DND-41 (cell line): ENCODE measurements around the gene ABHD16A.

Experiments
- ATAC-seq: fragments of 200-7000 bp; cut with Tn5 transposase; 3 replicates; pipeline ENCODE4 v1.9.1; 2021; ENCODE audit warnings: low read depth; ENCODE audit not compliant: insufficient read depth
- DNase-seq: peaks from one replicate; pipeline ENCODE4 v3.0.0-alpha.2; 2020
- H2AFZ ChIP-seq: 2 replicates; pipeline ENCODE4 v1.6.0; 2012; ENCODE audit warnings: low read depth, low read length
- H3K27ac ChIP-seq: 2 replicates; pipeline ENCODE4 v1.5.1; 2012; ENCODE audit warnings: low read length, inconsistent platforms
- H3K27me3 ChIP-seq: fragments of 200-600 bp; sonication (generic); 2 replicates; pipeline ENCODE4 v1.6.0; 2012; ENCODE audit warnings: low read length, mild to moderate bottlenecking, inconsistent platforms; ENCODE audit not compliant: insufficient read depth, poor library complexity
- H3K36me3 ChIP-seq: 2 replicates; pipeline ENCODE4 v1.5.1; 2012; ENCODE audit warnings: low read length, inconsistent platforms; ENCODE audit not compliant: insufficient read depth
- H3K4me1 ChIP-seq: 2 replicates; pipeline ENCODE4 v1.5.1; 2012; ENCODE audit warnings: mild to moderate bottlenecking, low read length; ENCODE audit not compliant: insufficient read depth
- H3K4me2 ChIP-seq: 2 replicates; pipeline ENCODE4 v1.6.0; 2012; ENCODE audit warnings: mild to moderate bottlenecking, moderate library complexity, low read length, inconsistent platforms; ENCODE audit not compliant: insufficient read depth
- H3K4me3 ChIP-seq, 2 experiments: fragments of 200-600 bp in 1 of 2; shearing (Covaris generic) in 1 of 2; 2 replicates each; pipeline ENCODE4 v1.5.1; 2012 to 2016; ENCODE audit warnings: inconsistent platforms in 2 of 2, low read length in 2 of 2, mild to moderate bottlenecking in 2 of 2, low read depth in 1 of 2, moderate library complexity in 1 of 2
- H3K79me2 ChIP-seq: 2 replicates; pipeline ENCODE4 v1.6.0; 2012; ENCODE audit warnings: low read length, inconsistent platforms; ENCODE audit not compliant: insufficient read depth
- H3K9ac ChIP-seq: 2 replicates; pipeline ENCODE4 v1.6.0; 2012; ENCODE audit warnings: low read depth, mild to moderate bottlenecking, inconsistent platforms, low read length, moderate library complexity
- H3K9me3 ChIP-seq: 2 replicates; pipeline ENCODE4 v1.5.1; 2012; ENCODE audit warnings: low read length, moderate library complexity, mild to moderate bottlenecking, inconsistent platforms; ENCODE audit not compliant: insufficient read depth, severe bottlenecking
- H4K20me1 ChIP-seq: 2 replicates; pipeline ENCODE4 v1.6.0; 2012; ENCODE audit warnings: low read length; ENCODE audit not compliant: insufficient read depth
- CTCF ChIP-seq: IDR thresholded peaks from 2 replicates; pipeline ENCODE4 v1.5.1; 2012; ENCODE audit warnings: borderline replicate concordance, low read length, moderate library complexity, mild to moderate bottlenecking; ENCODE audit not compliant: poor library complexity, severe bottlenecking; ENCODE audit errors: extremely low read depth
- EZH2 ChIP-seq: IDR thresholded peaks from 3 replicates; pipeline ENCODE4 v1.6.1; 2012; ENCODE audit warnings: borderline replicate concordance, low read depth, mild to moderate bottlenecking, moderate library complexity, low read length, inconsistent platforms; ENCODE audit not compliant: severe bottlenecking

Gene ABHD16A

DNA sequence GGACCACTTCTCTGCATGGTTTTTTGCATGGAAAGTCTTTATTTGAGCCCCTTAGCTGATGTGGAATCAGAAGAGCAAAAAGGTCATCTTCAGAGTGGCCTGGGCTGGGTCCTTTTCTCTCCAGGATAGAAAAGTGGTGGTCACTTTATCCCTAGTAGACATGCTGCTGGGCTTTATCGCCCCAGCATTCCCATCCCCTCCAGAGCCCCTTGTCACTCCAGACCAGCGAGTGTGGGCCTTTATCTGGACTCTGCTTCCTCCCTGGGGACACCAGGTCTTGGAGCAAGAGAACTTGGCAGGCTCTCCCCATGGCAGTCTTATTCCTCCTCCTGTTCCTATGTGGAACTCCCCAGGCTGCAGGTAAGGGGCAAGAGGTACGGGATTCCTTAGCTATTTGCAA lies 3.5 kb upstream of the ABHD16A start, which contains the start of gene LY6G6F:
TSS of gene LY6G6F (plus strand) at position 268 of the 400 bp plus-strand sequence. CDS start at position 309, 41 bp downstream.
- H4K20me1 ChIP-seq, result no peaks in the 10 kb centered on the region
- no peak within 1 kb of the TSS for H3K27ac ChIP-seq
- no peak within 1 kb of the TSS for H3K4me2 ChIP-seq
- no peak for ATAC-seq
- peaks cover 17% of the 10 kb centered on the region for H3K4me1 ChIP-seq
- no peak for DNase-seq
- no peak within 1 kb of the TSS for H3K4me3 ChIP-seq
- H3K27me3 ChIP-seq, result no peaks in the 10 kb centered on the region
- no peak within 1 kb of the TSS for H2AFZ ChIP-seq
- no peak within 1 kb of the TSS for H3K9ac ChIP-seq
- TF ChIP-seq CTCF (no peak), EZH2 (no peak)
- H3K9me3 ChIP-seq, result no peaks in the 10 kb centered on the region
- peaks cover 14% of the 10 kb centered on the region for H3K79me2 ChIP-seq
- peaks cover 2% of the 10 kb centered on the region; the same call in 1 of the 2 replicates for H3K36me3 ChIP-seq

DNA sequence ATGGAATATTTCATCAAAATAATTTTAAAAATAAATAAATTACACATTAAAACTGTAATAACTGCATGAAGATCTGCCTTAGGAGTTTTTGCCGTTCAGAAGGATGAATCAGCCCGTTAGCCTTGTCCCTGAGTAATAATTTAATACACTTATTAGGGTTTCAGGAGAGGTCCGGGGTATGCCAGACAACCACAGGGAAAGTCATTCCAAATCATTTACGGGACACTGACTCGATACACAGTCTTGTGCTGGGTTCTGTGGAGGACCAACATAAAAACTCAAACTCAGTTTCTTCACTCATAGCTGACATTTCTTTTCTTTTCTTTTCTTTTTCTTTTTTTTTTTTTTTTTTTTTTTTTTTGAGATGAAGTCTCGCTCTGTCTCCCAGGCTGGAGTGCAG lies 2.8 kb upstream of the ABHD16A start:
- H3K9ac ChIP-seq, result no peak overlapping the region
- no peak overlapping the region for H3K4me3 ChIP-seq
- no peaks in the 10 kb centered on the region for H4K20me1 ChIP-seq
- no peak overlapping the region for H3K27ac ChIP-seq
- H2AFZ ChIP-seq, result no peak overlapping the region
- H3K4me2 ChIP-seq, result no peak overlapping the region
- H3K27me3 ChIP-seq, result no peaks in the 10 kb centered on the region
- peaks cover 23% of the 10 kb centered on the region for H3K4me1 ChIP-seq
- ATAC-seq, result no peak
- peaks cover 21% of the 10 kb centered on the region for H3K79me2 ChIP-seq
- TF ChIP-seq CTCF (no peak), EZH2 (no peak)
- no peak for DNase-seq
- H3K9me3 ChIP-seq, result no peaks in the 10 kb centered on the region
- H3K36me3 ChIP-seq, result peaks cover 9% of the 10 kb centered on the region

DNA sequence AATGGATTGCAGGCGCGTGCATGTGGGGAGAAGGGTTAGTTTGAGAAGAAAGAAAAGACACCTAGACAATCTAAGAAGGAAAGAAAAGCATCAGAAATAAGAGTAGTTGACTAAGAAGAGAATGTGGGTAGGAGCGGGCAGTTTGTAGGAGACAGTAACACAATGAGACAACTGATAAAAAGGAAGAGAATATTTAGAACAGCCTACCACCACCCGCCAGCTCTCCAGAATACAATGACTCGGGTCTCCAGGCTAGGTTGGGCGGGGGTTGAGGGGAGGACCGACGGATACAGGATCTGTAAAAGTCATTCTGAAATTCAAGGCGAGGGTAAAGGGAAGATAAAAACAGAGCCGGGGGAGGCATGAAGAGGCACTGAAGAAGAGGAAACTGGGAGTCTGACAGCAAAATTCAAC lies 712 bp downstream of the ABHD16A start:
- H3K27ac ChIP-seq, result peak overlapping the region; percentile 93
- peaks cover 33% of the 10 kb centered on the region for H3K36me3 ChIP-seq
- TF ChIP-seq CTCF, result no peak
- TF ChIP-seq EZH2, result no peak
- H3K9me3 ChIP-seq, result no peaks in the 10 kb centered on the region
- no peaks in the 10 kb centered on the region for H4K20me1 ChIP-seq
- ATAC-seq (peak; percentile 15), DNase-seq (no peak)
- H3K9ac ChIP-seq, result peak overlapping the region; percentile 84
- H3K4me3 ChIP-seq, result peak overlapping the region; percentile 82 to 91
- H3K4me1 ChIP-seq, result peaks cover 34% of the 10 kb centered on the region
- peak overlapping the region; percentile 73 for H3K4me2 ChIP-seq
- H3K79me2 ChIP-seq, result peaks cover 44% of the 10 kb centered on the region
- peak overlapping the region; percentile 76 for H2AFZ ChIP-seq
- H3K27me3 ChIP-seq, result no peaks in the 10 kb centered on the region
